Prostate gland (tissue), 2 donors: Measurements from ENCODE around the gene SGK1. TPM values are rescaled to one million over a fixed set of nuclear protein-coding genes. Genes with fewer than 3 reads are reported as not detected.

Experiments
- DNase-seq: peaks from one replicate; pipeline ENCODE4 v3.0.0-alpha.2; 2019; ENCODE audit warnings: low spot score
- H3K27ac ChIP-seq, 2 donors: fragments of 200-600 bp; sonication (generic); 2 replicates each; pipeline ENCODE4 v1.5.1; 2017 to 2019
- H3K27me3 ChIP-seq: fragments of 200-600 bp; sonication (generic); replicated peaks from 2 replicates; pipeline ENCODE4 v1.5.1; 2019; ENCODE audit not compliant: insufficient read depth
- H3K36me3 ChIP-seq, 2 donors: fragments of 200-600 bp; sonication (generic); 1 replicate in 1 of 2; 2 replicates in 1 of 2; pipeline versions ENCODE4 v1.5.1 to v1.8.1; 2017 to 2019
- H3K4me1 ChIP-seq: fragments of 200-600 bp; sonication (generic); replicated peaks from 2 replicates; pipeline ENCODE4 v1.5.1; 2019
- H3K4me3 ChIP-seq, 2 donors: fragments of 200-600 bp; sonication (generic); 2 replicates each; pipeline ENCODE4 v1.5.1; 2017 to 2019
- H3K9me3 ChIP-seq: fragments of 200-600 bp; sonication (generic); 2 replicates; pipeline ENCODE4 v1.5.1; 2017
- POLR2A ChIP-seq: fragments of 450-650 bp; IDR thresholded peaks from one replicate; pipeline ENCODE4 v1.6.1; 2016; ENCODE audit warnings: antibody characterized with exemption, mild to moderate bottlenecking
- POLR2AphosphoS5 ChIP-seq: sonication (generic); formaldehyde crosslinking; IDR thresholded peaks from one replicate; pipeline ENCODE4 v1.6.1; 2017; ENCODE audit warnings: antibody characterized with exemption
- WGBS: methylation state at CpG from one replicate; pipeline ENCODE4 v1.1.5; 2018; 5-methylcytosine and 5-hydroxymethylcytosine counted together
- intact Hi-C: fragments of 100-400 bp; cut with DNase I; formaldehyde crosslinking; loops from one replicate; pipeline ENCODE4 v1.14.2; 2022
- total RNA-seq, 2 donors: library from RNA; depleted of rRNA; stranded (reverse); fragments of >200 nt; gene quantifications; one replicate each; pipeline ENCODE4 v1.1.0, GENCODE V29; 2016
- TF ChIP-seq, protein P1 (sequence below), 4 experiments: fragments of 200-600 bp in 2 of 4; fragments of 450-650 bp in 2 of 4; sonication (generic) in 2 of 4; IDR thresholded peaks; 1 replicate in 3 of 4; 2 replicates in 1 of 4; pipeline ENCODE4 v1.5.1; 2016 to 2019; ENCODE audit warnings: antibody characterized with exemption in 4 of 4, mild to moderate bottlenecking in 2 of 4, moderate library complexity in 2 of 4

The SGK1 gene
- total RNA-seq, 2 donors from 2014 or later, result 243 to 260 TPM

DNA sequence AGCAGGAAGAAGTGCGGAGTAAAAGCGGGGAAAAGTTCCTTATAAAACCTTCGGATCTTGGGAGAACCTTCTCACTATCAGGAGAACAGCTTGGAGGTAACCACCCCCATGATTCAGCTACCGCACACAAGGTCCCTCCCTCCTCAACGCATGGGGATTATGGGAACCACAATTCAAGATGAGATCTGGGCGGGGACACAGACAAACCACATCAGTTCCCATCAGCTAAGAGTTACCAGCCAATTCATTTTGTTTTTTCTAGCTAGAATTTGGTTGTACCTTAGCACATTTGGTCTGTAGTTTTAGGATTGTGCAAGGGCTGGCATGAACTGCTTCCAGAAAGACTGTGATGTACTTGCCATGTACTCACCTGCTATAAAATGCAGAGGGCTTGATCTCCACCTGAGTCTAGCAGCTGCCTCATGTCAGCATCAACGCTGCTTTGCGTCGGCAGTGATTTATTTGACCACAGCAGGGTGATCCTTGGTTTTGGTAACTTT, 170.8 kb downstream of the SGK1 start:
- H3K36me3 ChIP-seq, result no peaks in the 10 kb centered on the region
- H3K4me3 ChIP-seq, result no peak overlapping the region
- no peak for DNase-seq
- no peaks in the 10 kb centered on the region for H3K9me3 ChIP-seq
- TF ChIP-seq, protein P1, sequence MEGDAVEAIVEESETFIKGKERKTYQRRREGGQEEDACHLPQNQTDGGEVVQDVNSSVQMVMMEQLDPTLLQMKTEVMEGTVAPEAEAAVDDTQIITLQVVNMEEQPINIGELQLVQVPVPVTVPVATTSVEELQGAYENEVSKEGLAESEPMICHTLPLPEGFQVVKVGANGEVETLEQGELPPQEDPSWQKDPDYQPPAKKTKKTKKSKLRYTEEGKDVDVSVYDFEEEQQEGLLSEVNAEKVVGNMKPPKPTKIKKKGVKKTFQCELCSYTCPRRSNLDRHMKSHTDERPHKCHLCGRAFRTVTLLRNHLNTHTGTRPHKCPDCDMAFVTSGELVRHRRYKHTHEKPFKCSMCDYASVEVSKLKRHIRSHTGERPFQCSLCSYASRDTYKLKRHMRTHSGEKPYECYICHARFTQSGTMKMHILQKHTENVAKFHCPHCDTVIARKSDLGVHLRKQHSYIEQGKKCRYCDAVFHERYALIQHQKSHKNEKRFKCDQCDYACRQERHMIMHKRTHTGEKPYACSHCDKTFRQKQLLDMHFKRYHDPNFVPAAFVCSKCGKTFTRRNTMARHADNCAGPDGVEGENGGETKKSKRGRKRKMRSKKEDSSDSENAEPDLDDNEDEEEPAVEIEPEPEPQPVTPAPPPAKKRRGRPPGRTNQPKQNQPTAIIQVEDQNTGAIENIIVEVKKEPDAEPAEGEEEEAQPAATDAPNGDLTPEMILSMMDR (IDR thresholded peaks at IDR 0.05), result no peak
- TF ChIP-seq POLR2A, result no peak
- TF ChIP-seq POLR2AphosphoS5, result no peak
- H3K4me1 ChIP-seq, result no peaks in the 10 kb centered on the region
- WGBS, result 96% methylated on average over 9 of the region's 9 CpGs
- H3K27ac ChIP-seq, result no peak overlapping the region
- intact Hi-C loops, result no loop called here
- H3K27me3 ChIP-seq, result no peaks in the 10 kb centered on the region

DNA sequence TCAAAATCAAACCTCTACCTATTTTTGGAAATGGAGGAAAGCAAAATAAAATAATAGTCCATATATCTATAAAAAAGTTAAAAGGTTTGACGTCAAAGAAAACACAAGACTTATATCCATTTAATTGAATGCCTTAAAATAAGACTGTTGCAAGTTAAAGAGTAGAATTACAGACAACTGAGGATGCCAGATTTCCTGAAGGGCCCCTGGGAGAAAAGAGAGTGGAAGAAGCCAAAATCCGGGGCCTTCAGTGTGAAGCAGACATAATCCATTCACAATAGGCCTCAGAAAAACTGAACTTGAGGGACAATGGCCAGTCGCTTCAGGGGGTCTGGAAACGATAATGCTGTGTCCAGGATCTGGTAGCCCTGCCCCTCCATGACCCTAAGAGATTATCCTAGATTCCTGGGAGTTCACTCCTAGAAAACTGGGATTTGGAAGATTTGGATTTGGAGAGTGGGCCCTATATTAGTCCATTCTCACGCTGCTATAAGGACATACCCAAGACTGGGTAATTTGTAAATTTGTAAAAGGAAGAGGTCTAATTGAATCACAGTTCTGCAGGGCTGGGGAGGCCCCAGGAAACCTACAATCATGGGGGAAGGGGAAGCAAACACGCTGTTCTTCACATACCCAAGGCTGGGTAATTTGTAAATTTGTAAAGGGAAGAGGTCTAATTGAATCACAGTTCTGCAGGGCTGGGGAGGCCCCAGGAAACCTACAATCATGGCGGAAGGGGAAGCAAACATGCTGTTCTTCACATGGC, 171.5 kb downstream of the SGK1 start:
- Histone ChIP-seq H3K9me3 (no peaks in the 10 kb centered on the region), H3K27me3 (no peaks in the 10 kb centered on the region), H3K27ac (no peak overlapping the region), H3K4me1 (no peaks in the 10 kb centered on the region), H3K4me3 (no peak overlapping the region), H3K36me3 (no peaks in the 10 kb centered on the region)
- TF ChIP-seq POLR2AphosphoS5, result no peak
- no peak for TF ChIP-seq POLR2A
- TF ChIP-seq, protein P1 (IDR thresholded peaks at IDR 0.05), result no peak
- no peak for DNase-seq
- 75% methylated on average over 7 of the region's 7 CpGs for WGBS
- intact Hi-C loops, result no loop called here

DNA sequence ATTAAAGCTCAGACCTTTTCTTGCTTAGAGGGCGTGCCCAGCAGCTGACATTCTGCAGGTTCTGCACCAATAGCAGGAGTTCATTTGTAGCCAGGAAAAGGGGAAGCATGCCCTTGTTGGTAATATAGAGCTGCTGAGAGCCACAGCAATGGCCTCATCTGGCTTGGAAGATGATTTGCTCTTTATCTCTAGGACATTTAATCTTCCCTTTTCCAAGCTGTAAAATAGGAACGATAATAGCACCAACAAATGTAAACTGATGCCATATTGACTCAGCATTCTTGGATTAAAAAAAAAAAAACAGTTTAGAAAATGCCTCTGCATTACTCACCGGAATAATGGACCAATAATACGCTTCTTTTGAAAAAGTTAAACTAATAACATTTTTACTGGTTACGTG, 172.1 kb downstream of the SGK1 start:
- Histone ChIP-seq H3K36me3 (no peaks in the 10 kb centered on the region), H3K4me1 (no peaks in the 10 kb centered on the region), H3K27ac (no peak overlapping the region), H3K9me3 (no peaks in the 10 kb centered on the region), H3K4me3 (no peak overlapping the region), H3K27me3 (no peaks in the 10 kb centered on the region)
- 25% methylated on average over 5 of the region's 5 CpGs for WGBS
- TF ChIP-seq POLR2A (no peak), POLR2AphosphoS5 (no peak)
- intact Hi-C loops, result no loop called here
- no peak for DNase-seq

DNA sequence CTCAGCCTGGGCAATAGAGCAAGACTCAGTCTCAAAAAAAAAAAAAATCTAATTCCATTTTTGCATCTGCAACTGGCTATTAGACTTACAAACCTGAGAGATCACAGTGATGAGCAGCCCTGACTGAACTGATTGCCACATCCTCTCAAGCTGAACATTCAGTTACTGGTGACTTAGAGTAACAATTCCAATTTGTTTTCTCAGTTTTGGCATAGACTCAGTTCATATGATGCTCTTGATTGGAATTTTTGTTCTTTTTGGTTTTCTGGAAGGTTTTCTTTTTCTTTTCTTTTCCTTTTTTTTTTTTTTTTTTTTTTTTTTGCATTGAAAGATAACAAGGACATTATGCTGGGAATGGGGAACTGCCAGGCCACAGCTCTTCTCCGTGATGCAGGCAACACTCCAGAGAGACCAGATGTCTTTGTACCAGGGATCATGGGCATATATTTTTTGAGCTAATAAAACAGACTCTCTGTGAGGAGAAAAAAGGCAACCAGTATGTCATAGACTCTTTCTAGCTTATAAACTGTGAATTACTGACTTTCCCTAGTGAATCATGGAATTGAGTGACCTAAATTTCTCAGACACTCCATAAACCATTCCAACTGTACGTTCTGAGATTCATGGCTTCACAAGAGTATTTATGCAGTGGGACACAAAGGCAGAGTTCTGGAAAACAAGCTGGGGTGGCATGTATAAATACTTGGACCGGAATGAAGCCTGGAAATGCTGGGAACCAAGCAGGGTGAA, 179.5 kb downstream of the SGK1 start:
- no peaks in the 10 kb centered on the region for H3K27me3 ChIP-seq
- TF ChIP-seq POLR2AphosphoS5 (no peak), POLR2A (no peak)
- TF ChIP-seq, protein P1 (IDR thresholded peaks at IDR 0.05), result no peak
- no peaks in the 10 kb centered on the region for H3K4me1 ChIP-seq
- H3K36me3 ChIP-seq, result no peaks in the 10 kb centered on the region
- H3K4me3 ChIP-seq, result no peak overlapping the region
- 56% methylated on average over 3 of the region's 3 CpGs for WGBS
- H3K9me3 ChIP-seq, result no peaks in the 10 kb centered on the region
- intact Hi-C loops, result no loop called here
- DNase-seq, result no peak
- no peak overlapping the region for H3K27ac ChIP-seq

DNA sequence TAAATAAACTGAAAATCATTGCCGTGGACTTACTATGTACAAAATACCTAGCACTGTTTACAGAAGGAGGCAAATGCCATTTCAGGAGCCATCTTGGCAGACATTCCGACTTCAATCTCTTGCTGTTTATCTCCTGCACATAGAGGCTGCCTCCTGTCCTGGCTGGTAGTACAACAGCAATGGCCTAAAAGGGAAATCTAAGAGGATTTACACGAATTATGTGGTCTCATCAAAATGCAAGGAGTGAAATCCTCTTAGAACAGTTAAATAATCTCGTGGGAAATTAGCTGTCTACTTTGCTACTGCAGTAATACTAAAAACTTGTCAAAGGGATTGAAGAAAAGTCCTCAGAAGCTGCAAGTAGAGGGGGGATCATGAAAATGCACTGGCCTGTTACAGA, 183.3 kb downstream of the SGK1 start:
- no peak overlapping the region for H3K27ac ChIP-seq
- H3K27me3 ChIP-seq, result no peaks in the 10 kb centered on the region
- WGBS, result 55% methylated on average over 4 of the region's 4 CpGs
- H3K4me3 ChIP-seq, result no peak overlapping the region
- DNase-seq, result no peak
- no peaks in the 10 kb centered on the region for H3K9me3 ChIP-seq
- no peaks in the 10 kb centered on the region for H3K4me1 ChIP-seq
- TF ChIP-seq POLR2AphosphoS5, result no peak
- TF ChIP-seq, protein P1 (IDR thresholded peaks at IDR 0.05), result no peak
- TF ChIP-seq POLR2A, result no peak
- intact Hi-C loops, result no loop called here
- H3K36me3 ChIP-seq, result no peaks in the 10 kb centered on the region
